Measurements from ENCODE around the gene EFCC1.
A peak's percentile ranks its signal among the peaks of the same experiment; 100 is the strongest.
"Not testable (repeated sequence)": the region's sequence is repeated elsewhere in the genome, so short reads cannot be mapped to it uniquely, and the experiment has no call there.

Gene EFCC1

GRCh38 chr3:129085818-129086217 is 84.7 kb downstream of the EFCC1 start:
- DNase-seq: no peak

GRCh38 chr3:129087138-129087702 is 86.1 kb downstream of the EFCC1 start:
- DNase-seq: no peak

- DNase-seq: peak; percentile 31
Measured at GRCh38 chr3:129087904-129088303, 86.8 kb downstream of the EFCC1 start.

GRCh38 chr3:129088312-129088711 is 87.2 kb downstream of the EFCC1 start:
- DNase-seq: not testable (repeated sequence)

Data from NCI-H1694 treated with DMSO at 0.1 percent for 48 hours (cell line).